ENCODE results near the gene ACAP3.
A peak's percentile ranks its signal among the peaks of the same experiment; 100 is the strongest.

ACAP3 gene

DNA sequence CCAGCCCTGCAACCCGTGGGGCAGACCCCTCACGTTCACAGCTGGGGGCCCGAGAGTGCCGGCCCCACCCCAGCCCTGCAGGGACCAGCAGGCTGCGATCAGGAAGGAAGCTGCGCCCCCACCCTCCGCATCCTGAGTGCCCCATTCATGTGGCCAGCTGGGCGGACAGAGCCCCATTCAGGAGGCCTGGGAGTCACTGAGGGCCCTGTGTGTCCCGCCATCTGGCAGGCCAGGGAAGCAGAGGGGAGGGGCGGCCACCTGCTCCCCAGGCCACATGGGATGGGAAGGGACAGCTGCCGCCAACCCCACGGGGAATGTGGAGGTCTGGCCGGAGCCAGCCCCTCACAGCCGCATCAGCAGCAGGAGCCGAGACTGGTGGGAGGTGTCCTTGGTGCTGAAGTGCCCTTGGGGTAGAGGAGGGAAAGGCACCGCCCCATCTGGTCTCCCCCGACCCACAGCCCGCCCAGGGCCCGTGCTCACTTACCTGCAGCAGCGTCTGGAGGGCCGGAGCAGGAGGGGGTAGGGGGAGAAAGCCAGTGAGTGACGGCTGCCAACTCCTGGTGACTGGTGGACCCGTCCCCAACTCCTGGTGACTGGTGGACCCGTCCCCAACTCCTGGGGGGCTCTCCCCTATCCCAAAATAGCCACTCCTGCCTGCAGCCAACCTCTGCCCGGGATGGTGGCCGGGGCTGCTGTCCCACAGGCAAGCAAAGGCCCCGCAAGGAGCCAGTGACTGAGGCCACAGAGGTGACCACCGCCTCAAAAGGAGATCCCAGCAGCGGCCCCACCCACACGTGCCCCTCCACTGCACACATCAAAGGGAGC lies 8.7 kb downstream of the ACAP3 start:
- DNase-seq: peak; percentile 71

DNA sequence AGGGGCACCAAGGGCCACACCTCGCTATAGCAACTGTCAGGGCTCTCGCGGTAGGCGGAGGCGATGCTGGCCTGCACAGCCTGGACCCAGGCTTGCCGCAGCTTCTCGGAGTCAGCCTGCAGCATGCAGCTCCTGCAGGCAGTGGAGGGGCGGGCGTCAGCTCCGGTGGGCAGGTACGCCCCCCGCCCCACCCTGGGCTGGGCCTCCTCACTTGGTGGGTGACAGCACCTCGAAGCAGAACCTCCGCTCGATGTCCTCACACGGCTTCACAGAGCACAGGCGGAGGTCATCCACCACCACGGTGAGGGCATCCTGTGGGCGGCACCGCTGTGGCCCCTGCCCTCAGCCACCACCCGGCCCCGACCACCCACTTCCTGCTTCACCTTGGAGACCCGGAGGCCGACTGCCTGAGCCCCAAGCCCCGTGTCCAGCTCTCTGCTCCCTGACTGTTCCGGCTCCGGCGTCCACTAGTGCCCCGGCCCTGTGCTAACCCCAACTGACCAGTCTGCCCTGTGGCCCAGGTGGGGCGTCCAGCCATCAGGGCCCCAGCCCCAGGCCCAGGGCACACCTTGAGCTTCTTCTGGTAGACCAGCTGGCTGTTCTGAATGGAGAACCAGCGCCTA lies 9.8 kb downstream of the ACAP3 start:
- DNase-seq: no peak

DNA sequence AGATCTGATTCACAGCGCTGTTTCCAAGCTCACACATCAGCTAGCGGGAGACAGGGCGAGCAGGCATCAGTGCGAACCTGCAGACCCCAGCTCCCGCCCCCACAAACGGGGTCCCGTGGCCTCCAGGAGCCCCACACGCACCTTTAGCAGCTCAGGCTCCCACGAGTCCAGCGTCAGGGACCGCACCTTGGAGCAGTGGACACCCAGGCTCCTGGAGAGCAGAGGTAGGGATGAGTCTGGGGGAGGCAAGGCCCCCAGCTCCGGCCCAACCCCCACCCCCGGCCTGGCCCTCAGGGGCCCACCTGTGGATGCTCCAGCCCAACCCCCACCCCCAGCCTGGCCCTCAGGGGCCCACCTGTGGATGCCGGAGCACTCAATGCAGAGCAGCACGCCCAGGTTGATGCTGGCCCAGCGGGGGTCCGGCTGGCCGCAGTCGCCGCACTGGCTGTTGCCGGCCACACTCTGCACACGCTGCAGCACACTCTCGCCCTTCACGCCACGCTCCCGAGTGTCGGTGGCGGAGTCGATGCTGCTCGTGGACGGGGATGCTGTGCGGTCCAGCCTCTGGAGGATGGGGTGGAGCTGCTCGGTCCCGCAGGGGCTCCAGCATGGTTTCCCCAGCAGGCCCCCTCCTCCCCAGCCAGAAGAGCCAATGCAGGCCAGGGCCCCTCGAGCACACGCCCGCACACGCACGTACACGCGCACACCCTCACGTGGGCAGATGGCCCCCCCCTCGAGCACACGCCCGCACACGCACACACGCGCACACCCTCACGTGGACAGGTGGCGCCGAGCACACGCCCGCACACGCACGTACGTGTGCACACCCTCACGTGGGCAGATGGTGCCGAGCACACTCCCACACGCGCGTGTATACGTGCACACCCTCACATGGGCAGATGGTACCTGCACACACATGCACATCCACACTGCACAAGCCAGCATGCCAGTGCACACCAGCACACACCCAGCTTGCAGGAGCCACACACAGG lies 11.4 kb downstream of the ACAP3 start:
- no peak for DNase-seq

DNA sequence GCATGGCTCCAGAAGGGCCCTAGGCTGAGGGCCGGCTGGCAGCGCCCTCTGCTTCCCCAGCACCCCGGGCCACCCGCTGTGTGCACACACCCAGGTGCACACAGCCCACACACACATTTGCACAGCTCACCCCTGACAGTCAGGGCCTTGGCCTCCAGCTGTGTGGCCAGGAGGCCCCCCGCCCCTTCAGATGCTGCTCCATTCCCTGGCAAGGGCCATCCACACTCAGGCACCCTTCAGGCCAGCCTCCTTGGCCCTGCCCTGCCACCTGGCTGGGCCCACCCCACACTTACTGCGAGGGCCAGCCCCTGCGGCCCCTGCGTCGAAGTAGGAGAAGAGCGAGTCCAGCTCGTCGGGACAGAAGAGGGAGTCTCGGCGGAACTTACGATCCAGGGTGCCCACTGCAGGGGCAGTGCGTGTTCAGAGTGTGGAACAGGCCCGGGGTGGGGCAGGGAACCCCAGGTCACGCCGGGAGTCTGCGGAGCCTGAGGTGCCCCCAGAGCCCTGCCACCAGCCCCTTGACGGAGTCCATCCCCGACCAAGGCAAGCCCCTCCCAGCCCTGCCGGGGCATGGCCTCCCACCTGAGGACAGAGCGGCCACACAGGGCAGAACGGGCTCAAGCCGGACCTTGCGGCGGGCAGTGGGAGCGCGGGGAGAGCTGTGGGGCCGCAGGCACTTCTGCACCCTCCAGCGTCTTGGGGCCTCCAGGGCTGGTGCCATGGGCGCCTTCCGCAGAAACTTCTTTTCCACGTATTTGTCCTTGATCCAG lies 12.4 kb downstream of the ACAP3 start:
- DNase-seq: no peak

DNA sequence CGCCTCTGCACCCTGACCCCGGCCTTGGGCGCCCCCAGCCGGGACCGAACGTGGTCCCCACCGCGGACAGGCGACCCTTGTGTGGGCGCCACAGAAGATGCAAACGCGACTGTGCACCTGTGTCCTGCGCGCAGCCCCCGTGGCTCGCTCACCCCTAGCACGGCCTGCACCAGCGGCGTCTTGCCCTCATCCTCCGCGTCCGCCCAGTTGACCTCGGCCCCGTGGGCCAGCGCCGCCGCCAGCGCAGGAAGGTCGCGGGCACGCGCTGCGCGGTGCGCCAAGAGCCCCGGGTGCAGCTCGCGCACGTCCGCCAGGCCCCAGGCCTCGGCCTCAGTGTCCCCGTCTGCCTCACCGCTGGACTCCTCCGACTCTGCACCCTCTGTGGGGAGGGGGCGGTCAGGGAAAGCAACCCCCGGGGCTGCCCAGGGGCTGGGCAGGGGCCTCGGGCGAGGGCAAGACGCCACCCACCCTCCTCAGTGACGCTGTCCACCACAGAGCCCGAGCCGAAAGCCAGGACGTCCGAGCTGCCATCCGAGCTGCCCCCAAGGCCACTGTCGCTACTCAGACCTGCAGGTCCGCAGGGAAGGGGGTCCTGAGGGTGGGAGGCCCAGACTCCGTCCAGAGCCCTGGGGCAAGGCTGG lies 13.4 kb downstream of the ACAP3 start:
- no peak for DNase-seq

DNA sequence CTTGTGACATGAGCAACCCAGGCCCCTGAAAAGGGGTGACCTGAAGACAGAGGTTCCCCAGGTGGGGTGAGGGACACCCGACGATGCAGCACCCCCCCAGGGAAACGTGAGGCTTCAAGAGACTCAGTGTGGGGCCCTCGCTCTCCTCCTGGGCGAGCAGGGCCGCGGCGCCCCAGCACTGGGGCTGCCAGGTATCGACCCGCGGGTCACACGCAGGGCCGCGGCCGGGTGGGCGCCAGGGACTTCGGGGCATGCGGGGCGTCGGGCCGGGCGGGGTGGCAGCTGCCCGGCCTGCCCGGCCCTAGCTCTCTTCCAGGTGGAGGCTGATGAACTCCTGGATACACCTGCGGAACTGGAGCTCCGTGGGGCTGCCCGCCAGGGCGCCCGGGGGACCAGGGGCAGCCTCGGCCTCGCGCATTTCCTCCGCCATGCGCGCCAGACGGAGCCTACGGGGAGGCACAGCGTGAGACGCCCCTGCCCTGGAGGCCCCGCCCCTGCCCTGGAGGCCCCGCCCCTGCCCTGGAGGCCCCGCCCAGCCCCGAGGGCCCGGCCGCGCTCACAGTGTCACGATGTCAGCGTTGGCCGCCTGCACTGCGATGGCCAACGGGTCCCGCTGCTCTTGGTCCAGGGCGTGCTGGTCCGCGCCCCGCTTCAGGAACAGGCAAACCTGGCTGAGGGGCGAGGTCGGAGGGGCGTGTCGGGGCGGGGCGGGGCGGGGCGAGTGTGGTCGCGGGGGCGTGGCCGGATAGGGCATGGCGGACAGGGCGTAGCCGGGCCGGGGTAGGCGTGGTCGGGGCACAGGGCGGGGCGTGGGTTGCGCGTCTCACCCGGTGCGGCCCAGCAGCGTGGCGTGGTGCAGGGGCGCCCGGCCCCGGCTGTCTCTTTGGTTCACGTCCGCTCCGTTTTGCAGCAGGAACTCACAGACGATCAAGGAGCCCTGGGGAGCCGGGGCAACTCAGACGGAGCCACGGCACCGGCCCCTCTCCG lies 14.2 kb downstream of the ACAP3 start:
- no peak for DNase-seq

DNA sequence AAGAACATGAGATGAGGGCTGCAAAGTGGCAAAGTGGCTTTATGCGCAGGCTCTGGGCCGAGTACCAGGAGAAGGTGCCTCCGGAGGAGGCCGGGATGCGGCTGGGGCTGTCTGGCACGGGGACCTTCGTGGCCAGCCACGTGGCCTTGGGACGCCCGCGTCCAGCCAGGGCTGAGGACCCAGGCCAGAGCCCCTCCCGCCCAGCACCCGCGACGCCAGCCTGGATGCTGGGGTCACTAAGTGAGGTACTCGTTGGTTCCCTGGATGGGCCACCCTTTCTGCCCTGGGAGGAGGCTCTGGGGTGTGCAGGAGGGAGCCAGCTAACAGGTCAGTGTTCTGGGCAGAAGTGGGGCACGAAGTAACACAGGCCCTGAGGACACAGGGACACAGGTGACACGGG lies 14.9 kb downstream of the ACAP3 start:
- DNase-seq: no peak

DNA sequence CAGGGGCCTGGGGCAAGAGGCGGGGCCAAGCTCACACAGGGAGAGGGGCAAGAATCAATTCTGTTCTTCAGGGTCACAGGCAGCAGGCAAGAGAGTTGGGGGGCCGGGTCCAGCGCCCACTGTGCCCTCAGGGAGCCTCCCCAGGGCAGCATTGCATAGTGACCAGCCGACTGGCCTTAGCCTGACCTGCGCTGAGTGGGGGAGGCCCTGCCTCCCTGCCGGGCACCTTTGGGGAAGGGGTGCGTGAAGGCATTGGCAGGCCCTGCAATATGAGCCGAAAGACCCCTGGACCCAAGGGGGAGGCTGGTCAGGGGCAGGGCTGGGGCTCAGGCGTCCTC lies 15.3 kb downstream of the ACAP3 start:
- no peak for DNase-seq

DNA sequence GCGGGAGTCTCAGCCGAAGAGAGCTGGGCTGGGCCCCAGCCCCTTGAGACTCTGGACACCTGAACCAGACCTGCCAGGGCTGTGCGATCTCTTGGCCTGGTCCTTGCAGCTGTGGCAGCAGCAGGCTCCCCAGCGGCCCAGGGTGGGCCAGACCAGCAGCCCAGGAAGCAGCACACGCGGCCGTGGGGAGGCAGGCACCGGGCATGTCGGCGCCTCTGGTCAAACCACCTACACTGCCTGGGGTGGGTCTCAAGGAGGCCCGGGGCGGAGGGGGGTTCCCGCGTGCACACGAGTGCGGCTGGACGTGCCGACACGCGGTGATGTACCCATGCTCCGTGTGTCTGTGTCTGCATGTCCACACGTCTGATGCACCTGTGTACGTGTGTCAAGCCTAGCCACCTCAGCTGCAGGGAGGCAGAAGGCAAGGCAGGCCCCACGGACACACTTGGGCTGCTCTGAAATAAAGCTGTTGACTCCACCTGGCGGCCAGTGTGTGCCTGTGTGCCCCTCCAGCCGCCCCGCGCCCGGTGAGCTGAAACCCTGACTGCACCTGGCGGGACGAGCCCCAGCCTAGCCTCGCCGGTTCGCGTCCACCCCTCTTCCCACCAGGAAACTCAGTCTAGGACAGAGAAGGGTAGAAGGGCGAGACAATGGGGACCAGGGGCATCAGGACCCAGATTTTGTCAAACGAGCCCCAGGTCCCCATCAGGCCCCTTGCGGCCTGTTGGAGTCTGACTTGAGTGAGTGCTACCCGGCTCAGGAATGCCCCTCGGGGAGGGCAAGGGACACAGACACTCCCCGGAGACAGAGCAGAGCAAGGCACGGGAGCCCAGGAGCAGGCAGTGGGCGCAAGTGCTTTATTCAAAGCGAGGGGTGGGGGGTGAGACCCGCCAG lies 15.9 kb downstream of the ACAP3 start:
- peak; percentile 78 for DNase-seq

DNA sequence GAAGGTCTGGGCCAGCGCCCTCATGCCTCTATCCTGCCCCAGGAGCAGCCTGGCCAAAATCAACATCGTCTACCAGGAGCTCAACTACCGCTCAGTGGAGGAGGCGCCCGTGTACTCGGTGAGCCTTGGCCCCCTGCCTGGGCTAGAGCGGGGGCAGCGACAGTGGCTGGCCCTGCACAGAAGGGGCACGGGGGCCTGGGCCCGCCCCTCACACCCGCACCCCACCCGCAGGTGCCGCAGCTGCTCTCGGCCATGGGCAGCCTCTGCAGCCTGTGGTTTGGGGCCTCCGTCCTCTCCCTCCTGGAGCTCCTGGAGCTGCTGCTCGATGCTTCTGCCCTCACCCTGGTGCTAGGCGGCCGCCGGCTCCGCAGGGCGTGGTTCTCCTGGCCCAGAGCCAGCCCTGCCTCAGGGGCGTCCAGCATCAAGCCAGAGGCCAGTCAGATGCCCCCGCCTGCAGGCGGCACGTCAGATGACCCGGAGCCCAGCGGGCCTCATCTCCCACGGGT lies 16.7 kb downstream of the ACAP3 start:
- DNase-seq: no peak

DNA sequence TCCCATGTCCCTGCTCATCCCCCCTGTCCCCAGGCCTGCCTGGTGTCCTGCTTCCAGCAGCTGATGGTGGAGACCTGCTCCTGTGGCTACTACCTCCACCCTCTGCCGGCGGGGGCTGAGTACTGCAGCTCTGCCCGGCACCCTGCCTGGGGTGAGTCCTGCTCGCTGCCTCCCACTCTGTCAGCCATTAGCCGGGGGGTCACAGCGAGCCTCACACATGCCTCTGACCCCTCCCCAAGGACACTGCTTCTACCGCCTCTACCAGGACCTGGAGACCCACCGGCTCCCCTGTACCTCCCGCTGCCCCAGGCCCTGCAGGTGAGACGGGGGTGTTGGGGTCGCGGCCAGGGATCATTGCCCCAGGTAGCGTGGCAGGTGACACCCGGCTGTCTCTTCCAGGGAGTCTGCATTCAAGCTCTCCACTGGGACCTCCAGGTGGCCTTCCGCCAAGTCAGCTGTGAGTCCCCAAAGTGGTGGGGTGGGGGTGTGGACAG lies 17.4 kb downstream of the ACAP3 start:
- DNase-seq: no peak

DNA sequence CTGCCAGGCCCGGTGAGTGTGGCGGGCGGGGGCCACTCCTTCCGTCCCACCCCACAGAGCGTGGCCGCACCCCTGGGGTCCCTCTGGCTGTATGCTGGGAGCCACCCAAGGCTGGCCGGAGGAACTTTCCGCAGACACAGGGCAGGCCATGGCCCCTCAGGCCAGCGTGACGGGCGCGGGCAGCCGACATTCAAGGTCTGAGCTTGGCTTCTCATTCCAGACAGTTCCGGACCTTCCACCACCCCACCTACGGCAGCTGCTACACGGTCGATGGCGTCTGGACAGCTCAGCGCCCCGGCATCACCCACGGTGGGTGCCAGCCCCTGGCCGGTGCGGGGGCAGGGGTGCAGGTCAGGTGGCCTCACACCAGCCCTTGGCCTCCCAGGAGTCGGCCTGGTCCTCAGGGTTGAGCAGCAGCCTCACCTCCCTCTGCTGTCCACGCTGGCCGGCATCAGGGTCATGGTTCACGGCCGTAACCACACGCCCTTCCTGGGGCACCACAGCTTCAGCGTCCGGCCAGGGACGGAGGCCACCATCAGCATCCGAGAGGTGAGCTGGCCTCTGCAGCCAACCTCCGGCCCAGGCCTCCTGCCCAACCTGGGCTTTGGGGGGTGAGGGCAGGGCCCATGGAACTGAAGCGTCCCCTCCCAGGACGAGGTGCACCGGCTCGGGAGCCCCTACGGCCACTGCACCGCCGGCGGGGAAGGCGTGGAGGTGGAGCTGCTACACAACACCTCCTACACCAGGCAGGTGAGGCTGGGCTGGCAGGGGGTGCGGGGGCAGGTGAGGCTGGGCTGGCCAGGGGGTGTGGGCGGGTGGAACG lies 20.2 kb downstream of the ACAP3 start:
- DNase-seq: no peak

DNA sequence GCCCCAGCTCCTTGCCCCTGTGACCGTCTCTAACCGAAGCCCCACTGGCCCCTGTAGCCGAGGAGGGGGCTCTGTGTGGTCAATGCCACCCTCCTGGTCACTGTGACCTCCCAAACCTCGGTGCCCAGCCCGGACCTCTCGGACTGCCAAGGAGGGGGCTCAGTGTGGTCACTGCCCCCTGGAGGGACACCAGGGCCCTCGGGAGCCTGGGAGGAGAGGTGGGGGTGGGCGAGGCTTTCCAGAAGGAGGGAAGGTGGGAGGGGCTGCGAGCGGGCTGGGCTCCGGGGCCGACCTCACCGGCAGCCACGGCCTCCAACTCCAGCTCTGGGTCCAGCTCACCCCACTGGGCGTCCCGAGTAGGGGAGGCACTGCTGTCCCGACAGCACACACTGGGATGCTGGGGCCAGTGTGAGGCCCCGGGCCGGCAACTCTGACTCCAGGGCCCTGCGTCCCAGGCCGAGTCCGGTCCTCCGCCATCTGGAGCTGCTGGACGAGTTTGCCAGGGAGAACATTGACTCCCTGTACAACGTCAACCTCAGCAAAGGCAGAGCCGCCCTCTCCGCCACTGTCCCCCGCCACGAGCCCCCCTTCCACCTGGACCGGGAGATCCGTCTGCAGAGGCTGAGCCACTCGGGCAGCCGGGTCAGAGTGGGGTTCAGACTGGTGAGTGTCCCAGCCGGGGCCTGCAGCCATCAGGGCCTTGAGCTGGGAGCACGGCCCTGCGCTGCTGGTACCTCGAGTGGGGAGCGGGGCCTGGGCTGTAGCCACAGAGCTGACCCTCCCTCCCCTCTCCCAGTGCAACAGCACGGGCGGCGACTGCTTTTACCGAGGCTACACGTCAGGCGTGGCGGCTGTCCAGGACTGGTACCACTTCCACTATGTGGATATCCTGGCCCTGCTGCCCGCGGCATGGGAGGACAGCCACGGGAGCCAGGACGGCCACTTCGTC lies 21.1 kb downstream of the ACAP3 start:
- no peak for DNase-seq

DNA sequence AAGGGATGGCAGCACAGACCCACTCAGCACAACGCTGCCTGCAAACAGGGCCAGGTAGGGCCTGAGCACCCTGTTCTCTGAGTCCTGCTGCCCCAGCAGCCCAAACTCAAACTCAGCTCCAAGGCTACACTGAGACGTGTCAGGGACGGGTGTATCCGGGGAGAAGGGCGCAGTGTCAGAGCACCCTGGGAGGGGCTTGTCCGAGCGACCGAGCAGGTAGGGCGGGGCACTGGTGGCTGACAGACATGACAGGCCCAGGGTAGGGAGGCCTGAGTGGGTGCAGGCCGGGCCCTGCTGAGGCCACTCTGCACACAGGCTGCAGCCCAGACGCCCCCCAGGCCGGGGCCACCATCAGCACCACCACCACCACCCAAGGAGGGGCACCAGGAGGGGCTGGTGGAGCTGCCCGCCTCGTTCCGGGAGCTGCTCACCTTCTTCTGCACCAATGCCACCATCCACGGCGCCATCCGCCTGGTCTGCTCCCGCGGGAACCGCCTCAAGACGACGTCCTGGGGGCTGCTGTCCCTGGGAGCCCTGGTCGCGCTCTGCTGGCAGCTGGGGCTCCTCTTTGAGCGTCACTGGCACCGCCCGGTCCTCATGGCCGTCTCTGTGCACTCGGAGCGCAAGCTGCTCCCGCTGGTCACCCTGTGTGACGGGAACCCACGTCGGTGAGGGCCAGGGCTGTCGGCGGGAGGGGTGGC lies 22.0 kb downstream of the ACAP3 start:
- DNase-seq: no peak

DNA sequence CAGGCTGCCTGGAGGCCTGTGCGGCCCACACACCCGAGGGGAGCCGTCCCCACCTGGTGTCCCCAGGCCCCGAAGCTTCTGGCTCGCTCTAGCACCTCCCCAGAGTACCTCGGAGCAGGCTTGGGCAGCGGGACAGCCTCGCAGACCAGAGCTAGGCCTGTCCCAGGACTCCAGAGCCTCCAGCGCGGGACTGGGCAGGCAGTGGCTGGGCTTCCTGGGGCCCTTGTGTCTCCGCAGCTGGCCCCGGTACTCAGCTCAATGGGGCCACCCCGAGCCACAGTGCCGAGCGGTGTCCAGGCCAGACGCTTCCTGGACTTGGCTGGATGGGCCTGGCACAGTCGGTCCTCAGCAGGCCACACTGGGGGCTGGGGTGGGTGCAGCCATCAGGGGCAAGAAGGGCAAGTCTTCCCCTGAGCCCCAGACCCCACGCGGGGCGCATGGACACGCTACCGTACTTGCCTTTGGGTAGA lies 22.6 kb downstream of the ACAP3 start:
- no peak for DNase-seq

Data from right forelimb (tissue), 1 donor.